DND-41 (cell line): ENCODE results near the gene ZDHHC11B.
"Not testable (repeated sequence)": the region's sequence is repeated elsewhere in the genome, so short reads cannot be mapped to it uniquely, and the experiment has no call there.

Source experiments
- CTCF ChIP-seq: IDR thresholded peaks from 2 replicates; pipeline ENCODE4 v1.5.1; 2012; ENCODE audit warnings: borderline replicate concordance, low read length, moderate library complexity, mild to moderate bottlenecking; ENCODE audit not compliant: poor library complexity, severe bottlenecking; ENCODE audit errors: extremely low read depth
- EZH2 ChIP-seq: IDR thresholded peaks from 3 replicates; pipeline ENCODE4 v1.6.1; 2012; ENCODE audit warnings: borderline replicate concordance, low read depth, mild to moderate bottlenecking, moderate library complexity, low read length, inconsistent platforms; ENCODE audit not compliant: severe bottlenecking

- TF ChIP-seq CTCF, EZH2: not testable (repeated sequence)
Observed at GRCh38 chr5:695475-695874, 89.1 kb downstream of the ZDHHC11B start.
